NCI-H2107 treated with DMSO at 0.1 percent for 48 hours (cell line): ENCODE data around the gene METTL2A.
"Not testable (repeated sequence)": the region's sequence is repeated elsewhere in the genome, so short reads cannot be mapped to it uniquely, and the experiment has no call there.

Source experiments
- DNase-seq: peaks from one replicate; lab custom pipeline; 2025; ENCODE audit not compliant: unreplicated experiment; lab: John Stamatoyannopoulos, UW

The METTL2A gene, protein sequence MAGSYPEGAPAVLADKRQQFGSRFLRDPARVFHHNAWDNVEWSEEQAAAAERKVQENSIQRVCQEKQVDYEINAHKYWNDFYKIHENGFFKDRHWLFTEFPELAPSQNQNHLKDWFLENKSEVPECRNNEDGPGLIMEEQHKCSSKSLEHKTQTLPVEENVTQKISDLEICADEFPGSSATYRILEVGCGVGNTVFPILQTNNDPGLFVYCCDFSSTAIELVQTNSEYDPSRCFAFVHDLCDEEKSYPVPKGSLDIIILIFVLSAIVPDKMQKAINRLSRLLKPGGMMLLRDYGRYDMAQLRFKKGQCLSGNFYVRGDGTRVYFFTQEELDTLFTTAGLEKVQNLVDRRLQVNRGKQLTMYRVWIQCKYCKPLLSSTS

DNA sequence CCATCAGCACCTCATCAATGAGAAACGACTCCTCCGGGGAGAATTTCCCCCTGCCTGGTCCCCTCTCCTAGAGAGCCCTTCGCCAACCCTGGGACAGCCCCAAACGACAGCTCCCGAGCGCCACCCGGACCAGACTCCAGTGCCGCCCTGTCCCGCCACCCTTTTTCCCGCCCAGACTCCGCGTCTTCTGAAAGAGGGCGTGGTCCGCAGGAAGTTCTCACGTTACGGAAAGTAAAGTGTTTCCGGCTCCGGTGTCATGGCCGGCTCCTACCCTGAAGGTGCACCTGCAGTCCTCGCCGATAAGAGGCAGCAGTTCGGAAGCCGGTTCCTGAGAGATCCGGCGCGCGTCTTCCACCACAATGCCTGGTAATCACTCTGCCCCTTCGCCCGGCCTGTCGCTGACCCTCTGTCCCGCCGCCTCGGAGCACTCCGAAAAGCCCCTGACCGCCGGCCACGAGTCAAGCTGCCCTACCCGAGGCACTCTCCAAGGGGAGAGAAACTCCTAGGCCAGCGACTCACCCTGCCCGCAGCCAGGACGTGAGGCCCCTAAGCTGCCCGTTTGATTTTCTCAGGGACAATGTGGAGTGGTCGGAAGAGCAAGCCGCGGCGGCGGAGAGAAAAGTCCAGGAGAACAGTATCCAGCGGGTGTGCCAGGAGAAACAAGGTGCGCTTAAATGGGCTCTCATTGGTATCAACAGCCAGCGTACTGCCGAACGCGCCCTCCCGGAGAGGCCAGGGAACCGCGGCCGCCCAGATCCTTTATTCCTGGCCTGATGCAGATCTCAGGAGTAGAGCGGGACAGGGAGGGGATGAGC is at the start of gene METTL2A:
METTL2A (plus strand) TSS at position 251 of the 815 bp plus-strand sequence; CDS start at position 257, 6 bp downstream.
- DNase-seq = peak; percentile 63

- no peak for DNase-seq
Measured at GRCh38 chr17:62380253-62380652, 43.4 kb upstream of the METTL2A start, which contains the start of gene EFCAB3. Gene EFCAB3 (plus strand): TSS chr17:62380553. CDS start chr17:62382980, 2,427 bp downstream.

DNA sequence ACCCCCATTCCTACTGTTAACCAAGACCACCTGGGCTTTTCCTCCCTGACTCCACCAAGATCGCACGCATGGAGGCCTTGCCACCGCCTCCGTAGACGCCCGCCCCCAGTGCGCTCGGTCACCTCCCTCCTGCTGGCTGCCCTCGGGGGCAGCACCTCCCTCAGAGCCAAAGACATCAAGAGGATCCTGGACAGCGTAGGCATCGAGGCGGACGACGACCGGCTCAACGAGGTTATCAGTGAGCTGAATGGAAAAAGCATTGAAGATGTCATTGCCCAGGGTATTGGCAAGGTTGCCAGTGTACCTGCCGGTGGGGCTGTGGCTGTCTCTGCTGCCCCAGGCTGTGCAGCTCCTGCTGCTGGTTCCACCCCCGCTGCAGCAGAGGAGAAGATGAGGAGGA is 42.1 kb upstream of the METTL2A start:
- no peak for DNase-seq

DNA sequence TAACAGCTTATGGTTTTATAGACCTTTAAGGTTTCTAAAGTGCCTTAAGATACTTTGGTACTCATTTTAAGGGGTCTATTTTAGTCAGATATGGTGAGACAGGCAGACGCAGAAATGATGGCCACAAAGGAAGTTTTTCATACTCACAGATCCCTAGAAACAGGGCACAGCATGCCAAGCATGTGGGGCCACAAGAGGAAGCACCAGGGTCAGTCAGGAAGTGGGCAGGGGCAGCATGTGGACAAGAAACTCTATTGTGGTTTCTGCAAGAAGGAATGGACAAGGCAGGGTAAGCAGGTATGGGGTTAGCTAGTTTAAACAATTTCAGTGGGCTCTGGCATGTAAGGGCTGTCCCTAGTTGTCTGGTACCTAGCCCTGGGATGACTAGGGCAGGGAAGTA is 34.8 kb upstream of the METTL2A start:
- DNase-seq = no peak

GRCh38 chr17:62392908-62393307 is 30.8 kb upstream of the METTL2A start:
- no peak for DNase-seq

DNA sequence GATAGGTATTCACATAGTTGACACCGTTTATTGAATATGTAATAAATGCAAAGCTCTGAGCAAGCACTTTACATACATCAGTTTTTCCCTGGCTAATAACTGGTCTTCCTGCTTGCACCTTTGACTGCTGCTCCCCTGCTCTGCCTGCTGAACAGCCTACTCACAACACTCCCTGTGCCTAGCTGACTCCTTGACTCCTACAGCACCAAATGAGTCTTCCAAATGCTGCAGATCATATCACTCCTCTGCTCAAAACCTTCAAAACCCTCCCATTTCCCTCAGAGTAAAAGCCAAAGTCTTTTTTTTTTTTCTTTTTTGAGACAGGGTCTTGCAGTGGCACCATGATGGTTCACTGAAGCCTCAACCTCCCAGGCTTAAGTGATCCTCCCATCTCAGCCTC is 24.8 kb upstream of the METTL2A start:
- no peak for DNase-seq

GRCh38 chr17:62405451-62405850 is 18.2 kb upstream of the METTL2A start:
- no peak for DNase-seq

DNA sequence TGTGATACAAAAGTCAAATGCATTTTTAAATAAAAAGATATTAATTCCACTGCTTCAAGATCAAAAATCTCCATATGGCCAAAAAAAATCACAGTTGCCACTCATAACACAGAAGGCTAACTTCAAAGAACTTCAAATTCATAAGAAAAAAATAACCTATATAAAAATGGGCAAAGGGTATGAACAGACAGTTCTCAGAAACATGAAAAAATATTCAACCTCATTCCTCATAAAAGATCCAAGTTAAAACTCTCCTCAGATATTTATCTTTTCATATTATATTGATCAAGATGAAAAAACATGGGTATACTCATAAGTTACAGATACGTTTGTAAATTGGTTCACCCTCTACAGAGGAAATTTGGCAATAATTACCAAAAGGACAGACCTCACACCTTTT is 10.6 kb upstream of the METTL2A start:
- DNase-seq = not testable (repeated sequence)

- DNase-seq = not testable (repeated sequence)
Measured at GRCh38 chr17:62426214-62426613, 2.5 kb downstream of the METTL2A start.

DNA sequence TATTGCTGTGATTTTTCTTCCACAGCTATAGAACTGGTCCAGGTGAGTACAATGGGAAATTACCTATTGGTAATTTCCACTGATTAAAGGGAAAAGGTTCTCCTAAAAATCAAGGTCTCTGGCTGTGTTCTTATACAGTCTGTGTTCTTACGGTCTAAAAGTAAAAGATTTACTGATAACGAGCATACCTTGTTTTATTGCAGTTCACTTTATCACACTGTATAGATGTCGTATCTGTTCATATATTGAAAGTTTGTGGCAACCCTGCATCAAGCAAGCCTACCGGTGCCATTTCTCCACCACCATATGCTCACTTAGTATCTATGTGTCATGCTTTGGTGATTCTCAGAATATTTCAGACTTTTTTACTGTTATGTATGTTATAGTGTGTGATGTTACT is 11.6 kb downstream of the METTL2A start:
- not testable (repeated sequence) for DNase-seq

GRCh38 chr17:62441181-62441580 is 17.5 kb downstream of the METTL2A start:
- not testable (repeated sequence) for DNase-seq

- no peak for DNase-seq
Measured at GRCh38 chr17:62444063-62444462, 20.4 kb downstream of the METTL2A start.

DNA sequence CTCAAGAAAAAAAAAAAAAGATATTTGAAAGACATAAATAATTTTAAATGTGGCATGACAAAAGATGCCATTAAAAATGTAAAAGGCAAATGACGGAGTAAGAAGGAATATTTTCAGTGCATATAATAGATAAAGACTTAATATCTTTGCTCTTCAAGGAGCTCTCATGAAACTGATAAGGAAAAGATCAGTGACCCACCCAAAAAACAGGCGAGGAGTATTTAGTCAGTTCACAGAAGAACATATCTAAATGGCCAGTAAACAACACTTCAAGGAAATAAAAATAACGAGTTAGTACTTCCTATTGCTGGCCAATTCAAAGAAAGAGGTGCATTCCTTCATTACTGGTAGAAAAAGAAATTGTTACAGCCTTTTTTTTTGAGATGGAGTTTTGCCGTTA is 22.1 kb downstream of the METTL2A start:
- not testable (repeated sequence) for DNase-seq

- DNase-seq = not testable (repeated sequence)
Measured at GRCh38 chr17:62452195-62452594, 28.5 kb downstream of the METTL2A start.

DNA sequence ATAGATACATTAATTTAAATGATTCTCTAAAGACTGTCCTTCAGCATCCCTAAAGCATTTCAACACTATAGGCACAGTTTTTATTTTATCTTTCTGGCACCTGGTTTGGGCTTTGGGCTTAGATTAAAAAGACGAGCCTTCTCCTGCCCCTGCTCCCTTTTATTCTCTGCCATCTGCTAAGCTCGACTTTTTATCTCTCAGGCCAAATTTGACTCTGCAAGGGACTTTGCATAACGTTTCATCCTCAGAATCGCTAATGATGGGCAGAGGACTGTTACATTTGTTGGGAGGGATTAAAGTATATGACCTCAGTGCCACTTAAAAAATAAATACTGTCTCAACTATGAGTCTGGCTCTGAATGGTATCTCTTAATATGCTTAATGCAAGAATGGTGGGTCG is 29.3 kb downstream of the METTL2A start:
- DNase-seq = not testable (repeated sequence)

DNA sequence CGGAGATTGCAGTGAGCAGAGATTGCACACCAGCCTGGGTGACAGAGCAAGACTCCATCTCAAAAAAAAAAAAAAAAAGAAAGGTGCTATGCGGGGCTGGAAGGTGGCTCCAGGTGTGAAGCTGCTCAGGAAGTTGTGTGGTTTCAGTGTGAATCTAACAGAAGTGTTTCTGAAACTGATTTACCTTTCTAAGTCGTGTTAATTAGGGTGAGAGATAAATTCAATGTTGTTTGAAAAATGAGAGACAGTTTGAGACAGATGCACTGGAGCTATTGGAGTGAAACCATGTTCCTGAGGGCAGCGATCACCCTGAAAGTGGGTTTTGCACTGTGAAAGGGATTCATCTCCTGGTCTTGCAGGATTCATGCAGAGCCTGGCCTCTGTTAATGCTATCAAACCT is 30.0 kb downstream of the METTL2A start:
- not testable (repeated sequence) for DNase-seq

DNA sequence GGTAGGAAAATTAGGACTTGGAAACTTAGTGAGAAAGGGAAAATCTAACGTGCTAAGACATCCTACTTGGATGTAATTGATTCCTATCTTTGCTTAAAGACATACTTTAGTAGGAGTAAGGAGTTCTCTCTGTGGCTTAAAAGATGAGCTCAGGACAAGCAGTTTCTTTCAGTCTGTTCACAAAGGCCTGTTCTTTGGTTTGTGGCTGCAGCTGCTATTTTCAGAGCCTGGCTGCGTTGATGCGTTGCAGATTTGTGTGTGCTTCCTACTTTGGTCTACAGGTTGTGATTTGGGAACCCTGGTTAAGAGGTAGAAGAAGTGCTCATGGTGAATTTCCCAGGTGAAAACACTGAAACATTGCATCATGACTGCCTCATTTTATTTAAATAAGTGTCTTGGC is 30.4 kb downstream of the METTL2A start:
- not testable (repeated sequence) for DNase-seq

DNA sequence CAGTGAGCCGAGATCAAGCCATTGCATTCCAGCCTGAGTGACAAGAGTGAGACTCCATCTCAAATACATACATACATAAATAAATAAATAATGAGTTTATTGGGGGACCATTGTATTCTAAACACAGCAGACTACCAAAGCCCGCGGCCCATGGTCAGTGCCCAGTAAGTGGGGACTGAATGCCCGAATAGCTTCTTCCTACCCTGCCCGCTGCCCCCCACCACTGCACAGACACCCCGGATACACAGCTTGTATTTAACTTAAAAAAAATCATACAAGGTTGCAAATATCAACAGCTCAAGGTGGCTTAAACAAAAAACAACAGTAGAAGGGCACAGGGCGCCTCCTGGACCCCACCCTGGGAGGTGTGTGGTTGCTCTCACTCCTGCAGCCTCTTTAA is 32.3 kb downstream of the METTL2A start:
- DNase-seq = no peak

GRCh38 chr17:62458483-62458882 is 34.8 kb downstream of the METTL2A start:
- not testable (repeated sequence) for DNase-seq

- not testable (repeated sequence) for DNase-seq
Measured at GRCh38 chr17:62464422-62464821, 40.7 kb downstream of the METTL2A start.

DNA sequence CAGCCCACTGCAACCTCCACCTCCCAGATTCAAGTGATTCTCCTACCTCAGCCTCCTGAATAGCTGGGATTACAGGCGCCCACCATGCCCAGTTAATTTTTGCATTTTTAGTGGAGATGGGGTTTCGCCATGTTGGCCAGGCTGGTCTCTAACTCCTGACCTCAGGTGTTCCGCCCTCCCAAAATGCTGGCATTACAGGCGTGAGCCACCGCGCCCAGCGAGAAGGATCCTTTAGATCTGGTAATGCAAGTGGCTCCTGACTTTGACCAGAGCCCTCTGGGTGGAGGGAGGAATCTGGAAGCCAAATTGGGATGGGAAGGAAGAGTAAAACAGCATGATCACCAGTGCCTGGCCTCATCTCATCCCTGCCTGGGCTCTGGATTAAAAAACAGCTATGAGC is 41.6 kb downstream of the METTL2A start:
- not testable (repeated sequence) for DNase-seq
